Natural killer cell treated with Interleukin-12 subunit alpha and Interleukin-12 subunit beta and Interleukin-15 and Interleukin-18, amount 100 ng/mL, for 72 hours (primary cell): Measurements from ENCODE around the gene PCSK2. TPM values are rescaled to one million over a fixed set of nuclear protein-coding genes. Genes with fewer than 3 reads are reported as not detected.

Source experiments
- ATAC-seq, 2 donors: fragments of 150-1000 bp; cut with Tn5 transposase in 1 of 2; sonication (Bioruptor Pico), chemical (Tn5 transposase) in 1 of 2; 2 replicates each; pipeline ENCODE4 v1.10.0; 2021
- DNase-seq: peaks from one replicate; pipeline ENCODE4 v3.0.0; 2022; ENCODE audit warnings: low spot score
- H3K27ac Mint-ChIP-seq, 2 donors: 1 replicate in 1 of 2; 2 replicates in 1 of 2; pipeline ENCODE4 v1.8.0; 2022; ENCODE audit warnings: mixed read lengths in 2 of 2, mild to moderate bottlenecking in 1 of 2, moderate library complexity in 1 of 2
- H3K27me3 Mint-ChIP-seq, 2 donors: 1 replicate in 1 of 2; 2 replicates in 1 of 2; pipeline ENCODE4 v1.8.0; 2022; ENCODE audit warnings: mixed read lengths in 2 of 2
- H3K36me3 Mint-ChIP-seq: one replicate; pipeline ENCODE4 v1.8.0; 2022; ENCODE audit warnings: mixed read lengths
- H3K4me1 Mint-ChIP-seq, 2 donors: 1 replicate in 1 of 2; 2 replicates in 1 of 2; pipeline ENCODE4 v1.8.0; 2022; ENCODE audit warnings: low read depth in 2 of 2, mixed read lengths in 2 of 2, mild to moderate bottlenecking in 1 of 2
- H3K4me3 Mint-ChIP-seq: one replicate; pipeline ENCODE4 v1.8.0; 2022; ENCODE audit warnings: mixed read lengths
- H3K9me3 Mint-ChIP-seq: 2 replicates; pipeline ENCODE4 v1.8.0; 2022; ENCODE audit warnings: mixed read lengths
- total RNA-seq, 2 donors: library from RNA; stranded (reverse); gene quantifications; one replicate each; pipeline ENCODE4 v1.2.3, GENCODE V29; 2022

Gene PCSK2
- total RNA-seq, 2 donors from 2014 or later: not detected

DNA sequence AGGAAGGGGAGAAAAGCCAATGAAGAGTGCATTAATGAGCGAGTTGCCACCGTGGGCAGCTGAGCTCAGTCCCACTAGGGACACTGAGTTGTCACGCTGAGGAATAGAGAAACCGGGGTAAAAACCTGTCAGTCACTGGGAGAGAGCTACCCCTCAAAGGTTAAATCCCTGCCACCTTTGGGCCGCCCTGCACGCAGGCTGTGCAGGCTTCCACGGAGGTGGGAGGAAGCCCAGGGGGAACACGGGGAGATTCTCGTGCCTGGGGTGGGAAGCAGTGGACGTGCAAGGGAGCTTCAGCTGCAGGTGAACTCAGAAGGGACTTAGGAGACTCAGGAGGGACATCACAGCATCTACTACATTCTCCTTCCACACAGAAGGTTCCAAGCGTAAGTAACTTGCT is 253.9 kb downstream of the PCSK2 start:
- Mint-ChIP-seq H3K27me3 (peaks cover 7 to 9% of the 10 kb centered on the region in 2 donors), H3K27ac (no peak overlapping the region), H3K4me3 (no peak overlapping the region), H3K4me1 (no peaks in the 10 kb centered on the region), H3K9me3 (no peaks in the 10 kb centered on the region), H3K36me3 (no peaks in the 10 kb centered on the region)
- ATAC-seq (no peak), DNase-seq (no peak)

DNA sequence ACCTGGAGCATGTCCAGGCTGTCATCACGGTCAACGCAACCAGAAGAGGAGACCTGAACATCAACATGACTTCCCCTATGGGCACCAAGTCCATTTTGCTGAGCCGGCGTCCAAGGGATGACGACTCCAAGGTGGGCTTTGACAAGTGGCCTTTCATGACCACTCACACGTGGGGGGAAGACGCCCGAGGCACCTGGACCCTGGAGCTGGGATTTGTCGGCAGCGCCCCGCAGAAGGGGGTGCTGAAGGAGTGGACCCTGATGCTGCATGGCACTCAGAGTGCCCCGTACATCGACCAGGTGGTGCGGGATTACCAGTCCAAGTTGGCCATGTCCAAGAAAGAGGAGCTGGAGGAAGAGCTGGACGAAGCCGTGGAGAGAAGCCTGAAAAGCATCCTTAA is 254.8 kb downstream of the PCSK2 start:
- H3K27me3 Mint-ChIP-seq: peaks cover 7 to 12% of the 10 kb centered on the region in 2 donors
- ATAC-seq: no peak
- no peak for DNase-seq
- H3K27ac Mint-ChIP-seq: no peak overlapping the region
- H3K4me1 Mint-ChIP-seq: no peaks in the 10 kb centered on the region
- no peaks in the 10 kb centered on the region for H3K9me3 Mint-ChIP-seq
- H3K4me3 Mint-ChIP-seq: no peak overlapping the region
- no peaks in the 10 kb centered on the region for H3K36me3 Mint-ChIP-seq

DNA sequence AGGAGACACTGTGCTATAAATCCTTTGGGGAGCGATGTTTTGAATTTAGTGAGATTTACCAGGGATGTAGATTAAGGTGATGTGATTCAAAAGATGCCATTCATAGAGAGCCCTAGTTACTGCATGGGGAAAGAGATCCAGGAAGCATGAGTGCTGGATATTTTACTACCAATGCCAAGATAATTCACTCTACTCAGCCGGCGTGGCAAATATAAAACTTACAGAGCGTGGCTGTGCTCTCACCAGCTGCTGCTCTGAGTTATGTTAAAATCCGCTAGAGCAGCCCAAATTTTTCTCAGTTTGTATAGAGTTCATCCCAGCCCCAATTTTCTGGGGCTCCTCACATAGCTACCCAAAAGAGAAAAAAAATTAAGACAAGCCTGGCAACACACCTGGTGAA is 255.7 kb downstream of the PCSK2 start:
- Mint-ChIP-seq H3K4me1 (no peaks in the 10 kb centered on the region), H3K9me3 (no peaks in the 10 kb centered on the region), H3K4me3 (no peak overlapping the region), H3K27ac (no peak overlapping the region), H3K27me3 (peaks cover 7 to 12% of the 10 kb centered on the region in 2 donors), H3K36me3 (no peaks in the 10 kb centered on the region)
- no peak for ATAC-seq
- DNase-seq: no peak

DNA sequence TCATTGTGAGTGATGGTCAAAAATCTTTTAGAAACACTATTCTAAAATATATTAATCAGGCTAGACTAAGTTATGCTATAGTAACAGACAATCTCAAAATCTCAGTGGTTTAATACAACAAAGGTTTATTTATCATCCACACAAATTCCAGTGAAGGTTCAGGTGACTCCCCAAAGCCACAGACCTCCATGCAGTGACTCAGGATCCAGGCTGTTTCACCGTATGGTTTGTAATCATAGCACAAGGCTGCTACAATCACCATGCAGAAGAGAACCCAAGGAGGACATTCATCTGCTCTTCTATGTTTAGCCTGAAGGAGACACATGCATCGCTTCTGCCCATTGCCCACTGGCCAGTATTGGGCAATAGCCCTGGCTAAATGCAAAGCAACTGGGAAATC is 258.2 kb downstream of the PCSK2 start:
- Mint-ChIP-seq H3K4me3 (no peak overlapping the region), H3K27ac (no peak overlapping the region), H3K27me3 (peaks cover 0 to 10% of the 10 kb centered on the region in 2 donors), H3K9me3 (no peaks in the 10 kb centered on the region), H3K4me1 (no peaks in the 10 kb centered on the region), H3K36me3 (no peaks in the 10 kb centered on the region)
- DNase-seq (no peak), ATAC-seq (no peak)

DNA sequence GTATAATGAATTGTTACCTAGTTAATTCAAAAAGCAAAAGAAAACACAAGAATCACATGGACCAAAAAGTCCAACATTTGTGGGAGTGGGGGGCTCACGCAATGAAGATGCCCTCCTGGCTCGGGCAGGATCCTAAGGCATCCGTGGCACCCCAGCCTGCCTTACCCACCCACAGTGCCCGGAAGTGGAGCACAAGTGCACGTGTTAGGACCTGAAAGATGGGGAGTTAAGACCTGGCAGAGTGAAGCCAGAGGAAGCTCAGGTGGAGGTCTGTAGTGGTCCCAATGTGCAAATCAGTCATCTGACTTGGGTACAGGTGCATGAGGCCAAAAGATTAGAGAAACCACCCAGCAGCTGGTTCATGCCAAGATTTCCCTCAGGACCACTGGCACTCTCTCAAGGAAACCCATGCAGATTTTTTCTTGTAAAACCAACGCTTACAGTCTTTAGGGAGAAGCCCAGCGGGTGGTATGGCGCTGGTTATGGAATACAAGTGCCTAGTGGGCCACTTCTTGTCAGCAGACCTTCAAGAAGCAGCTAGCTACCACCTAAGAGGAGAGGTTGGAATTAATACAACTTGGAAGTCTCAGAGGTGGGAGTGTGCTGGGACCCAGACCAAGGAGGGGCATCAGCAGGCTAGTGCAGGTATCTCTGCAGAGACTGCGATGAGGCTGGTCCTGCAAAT is 262.2 kb downstream of the PCSK2 start:
- Mint-ChIP-seq H3K27ac (no peak overlapping the region), H3K9me3 (no peaks in the 10 kb centered on the region), H3K4me3 (no peak overlapping the region), H3K36me3 (no peaks in the 10 kb centered on the region), H3K4me1 (no peaks in the 10 kb centered on the region), H3K27me3 (peaks cover 0 to 5% of the 10 kb centered on the region in 2 donors)
- ATAC-seq (no peak), DNase-seq (no peak)

DNA sequence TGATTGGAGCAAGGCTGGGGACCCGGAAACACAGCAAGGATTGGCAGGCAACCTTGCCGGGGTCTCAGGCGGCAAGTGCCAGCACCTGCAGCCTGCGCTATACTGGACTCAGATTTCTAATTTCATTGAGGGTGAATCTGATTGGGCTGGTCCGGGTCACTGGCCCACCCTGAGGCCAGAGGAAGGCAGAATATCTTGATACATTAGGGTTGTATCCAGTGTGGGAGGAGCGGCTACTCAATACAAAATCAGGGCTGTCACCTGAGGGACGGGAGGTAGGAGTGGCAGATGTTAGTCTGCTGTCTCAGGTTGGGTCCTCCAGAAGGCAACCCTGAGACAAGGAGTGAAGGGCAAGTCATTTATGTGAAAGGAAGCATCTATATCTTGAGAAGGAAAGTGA is 263.7 kb downstream of the PCSK2 start:
- Mint-ChIP-seq H3K9me3 (no peaks in the 10 kb centered on the region), H3K27me3 (peaks cover 0 to 3% of the 10 kb centered on the region in 2 donors), H3K4me1 (no peaks in the 10 kb centered on the region), H3K4me3 (no peak overlapping the region), H3K27ac (no peak overlapping the region), H3K36me3 (no peaks in the 10 kb centered on the region)
- ATAC-seq (no peak), DNase-seq (no peak)

DNA sequence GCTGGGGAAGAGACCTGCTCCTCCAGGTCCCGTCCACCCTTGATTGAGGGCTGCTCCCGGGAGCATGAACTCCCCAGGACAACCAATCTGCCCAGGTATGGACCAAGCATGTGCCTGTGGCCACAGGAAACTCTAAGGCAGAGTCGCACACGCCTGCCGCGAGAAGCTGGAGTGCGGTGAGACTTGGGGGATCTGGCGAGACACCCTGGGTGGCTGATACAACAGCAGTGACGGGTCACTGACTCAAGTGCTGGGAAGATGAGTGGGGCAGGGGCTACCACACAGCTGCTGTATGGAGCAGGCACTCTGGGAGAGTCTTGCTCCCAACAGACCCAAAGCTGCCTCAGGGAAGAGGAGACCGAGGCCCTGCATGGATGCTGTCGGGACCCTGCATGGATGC is 264.2 kb downstream of the PCSK2 start:
- H3K27ac Mint-ChIP-seq: no peak overlapping the region
- H3K27me3 Mint-ChIP-seq: peaks cover 0 to 2% of the 10 kb centered on the region in 2 donors
- no peaks in the 10 kb centered on the region for H3K9me3 Mint-ChIP-seq
- H3K4me1 Mint-ChIP-seq: no peaks in the 10 kb centered on the region
- DNase-seq (no peak), ATAC-seq (peak in 1 of 2 donors; percentile 24)
- H3K4me3 Mint-ChIP-seq: no peak overlapping the region
- no peaks in the 10 kb centered on the region for H3K36me3 Mint-ChIP-seq

DNA sequence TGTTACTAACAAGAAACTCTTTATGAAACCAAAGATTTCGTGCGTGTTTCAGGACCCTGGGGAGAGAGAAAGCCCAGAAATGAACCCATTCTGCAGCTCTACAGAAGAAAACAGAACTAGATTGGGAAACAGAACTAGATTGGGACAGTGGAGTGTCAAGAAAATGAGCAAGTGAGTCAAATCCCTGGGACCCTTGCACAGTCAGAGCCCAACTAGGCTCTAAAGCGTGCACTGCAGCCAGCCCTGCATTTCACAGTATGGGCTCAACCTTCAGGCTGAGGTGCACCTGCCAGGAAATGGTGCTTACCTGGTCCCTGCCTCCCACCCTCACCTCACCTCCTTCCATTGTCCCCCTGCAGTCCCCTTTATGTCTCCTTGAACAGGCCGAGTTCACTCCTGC is 264.6 kb downstream of the PCSK2 start:
- H3K9me3 Mint-ChIP-seq: no peaks in the 10 kb centered on the region
- no peaks in the 10 kb centered on the region for H3K4me1 Mint-ChIP-seq
- H3K27me3 Mint-ChIP-seq: no peaks in the 10 kb centered on the region
- no peak overlapping the region for H3K27ac Mint-ChIP-seq
- no peaks in the 10 kb centered on the region for H3K36me3 Mint-ChIP-seq
- DNase-seq: no peak
- no peak for ATAC-seq
- no peak overlapping the region for H3K4me3 Mint-ChIP-seq

DNA sequence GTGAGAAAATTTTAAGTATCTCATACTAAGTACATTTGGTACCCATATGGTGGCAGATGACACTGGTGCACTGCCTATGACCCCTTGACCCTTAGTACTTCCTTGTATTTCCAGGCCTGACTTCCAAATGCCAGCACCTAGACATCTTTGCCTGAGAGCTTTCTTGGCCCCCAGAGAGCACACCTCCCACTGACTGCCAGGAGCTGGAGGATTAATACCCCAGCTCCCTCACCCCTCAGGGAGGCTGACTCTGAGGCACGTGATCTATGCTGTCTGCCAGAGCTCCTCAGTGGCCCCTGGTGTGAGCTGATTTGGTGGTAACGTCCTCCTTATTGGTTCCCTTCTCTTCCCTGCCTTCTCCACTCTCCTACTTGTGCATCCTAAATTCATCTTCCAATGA is 266.3 kb downstream of the PCSK2 start:
- H3K4me1 Mint-ChIP-seq: no peaks in the 10 kb centered on the region
- ATAC-seq: no peak
- H3K4me3 Mint-ChIP-seq: no peak overlapping the region
- H3K27ac Mint-ChIP-seq: no peak overlapping the region
- H3K9me3 Mint-ChIP-seq: no peaks in the 10 kb centered on the region
- H3K27me3 Mint-ChIP-seq: no peaks in the 10 kb centered on the region
- no peaks in the 10 kb centered on the region for H3K36me3 Mint-ChIP-seq
- DNase-seq: no peak

DNA sequence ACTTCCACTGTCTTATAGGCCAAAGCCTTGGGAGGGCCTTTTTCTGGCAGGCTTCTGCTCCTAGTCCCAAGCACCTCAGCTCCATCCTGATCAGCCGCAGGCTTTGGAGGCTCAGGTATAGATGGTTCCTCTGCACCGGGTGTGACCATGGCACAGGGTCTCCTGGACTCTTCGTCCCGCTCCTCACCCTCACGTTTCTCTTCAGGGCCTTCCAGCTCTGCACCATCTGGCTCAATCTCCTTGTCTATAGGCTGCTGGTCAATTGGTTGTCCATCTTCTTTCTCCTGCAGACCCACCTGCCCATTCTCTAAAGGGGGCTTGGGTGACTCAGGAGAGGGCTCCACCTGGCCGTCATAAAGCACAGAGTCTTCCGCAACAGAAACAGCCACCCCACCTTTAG is 267.4 kb downstream of the PCSK2 start:
- Mint-ChIP-seq H3K27ac (no peak overlapping the region), H3K4me1 (no peaks in the 10 kb centered on the region), H3K36me3 (no peaks in the 10 kb centered on the region), H3K27me3 (no peaks in the 10 kb centered on the region), H3K9me3 (no peaks in the 10 kb centered on the region), H3K4me3 (no peak overlapping the region)
- DNase-seq: no peak
- no peak for ATAC-seq

DNA sequence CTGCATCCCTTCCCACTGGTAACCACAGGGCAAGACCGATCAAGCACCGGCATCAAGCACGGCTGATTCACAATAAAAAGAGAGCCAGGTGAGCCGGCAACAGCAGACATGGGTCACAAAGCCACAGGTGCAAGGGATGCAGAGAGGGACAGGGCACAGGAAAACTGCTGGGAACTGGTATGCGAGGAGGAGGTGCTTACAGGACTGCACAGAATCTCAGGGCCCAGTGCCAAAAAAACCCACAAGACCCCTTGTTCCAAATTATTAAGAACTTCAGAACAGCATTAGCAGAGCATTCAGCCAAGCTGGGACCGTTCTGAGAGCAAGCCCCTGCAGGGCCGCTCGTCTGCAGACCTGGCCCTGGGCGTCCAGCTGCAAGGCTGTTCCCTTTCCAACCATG is 269.0 kb downstream of the PCSK2 start:
- ATAC-seq (no peak), DNase-seq (no peak)
- Mint-ChIP-seq H3K27me3 (no peaks in the 10 kb centered on the region), H3K27ac (no peak overlapping the region), H3K4me3 (no peak overlapping the region), H3K4me1 (no peaks in the 10 kb centered on the region), H3K9me3 (no peaks in the 10 kb centered on the region), H3K36me3 (no peaks in the 10 kb centered on the region)

DNA sequence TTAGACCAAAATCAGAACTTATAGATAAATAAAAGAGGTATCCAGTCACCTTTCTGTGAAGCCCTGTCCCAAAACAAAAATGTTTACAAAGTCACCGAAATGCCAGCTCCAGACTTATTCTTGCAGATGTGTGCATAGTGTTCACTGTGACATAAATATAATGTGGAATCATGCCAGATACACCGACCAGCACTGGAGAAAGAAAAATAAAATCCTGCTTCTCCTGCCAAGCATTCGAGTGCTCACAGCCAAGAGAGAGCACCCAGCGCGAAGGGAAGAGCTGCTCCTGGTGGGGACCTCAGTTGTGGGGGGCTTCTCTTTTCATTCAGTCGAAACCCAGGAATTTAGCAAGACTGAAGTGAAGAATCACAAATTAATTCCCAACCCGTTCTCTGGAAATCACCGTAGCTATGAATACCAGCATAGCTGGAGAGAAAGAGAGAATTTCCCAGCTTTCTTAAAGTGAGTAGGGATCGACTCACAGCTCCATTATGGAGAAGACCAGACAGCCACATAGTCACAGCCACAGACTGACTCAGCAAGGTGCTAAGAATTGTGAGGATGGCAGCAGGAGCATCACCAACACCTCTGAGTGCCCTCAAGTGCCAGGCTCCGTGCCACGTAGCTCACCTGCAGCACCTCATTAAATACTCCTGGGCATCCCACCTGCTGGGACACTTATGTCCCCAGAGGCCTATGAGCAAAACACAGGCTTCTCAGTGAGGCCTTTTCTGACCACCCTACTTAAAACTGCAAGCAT is 271.2 kb downstream of the PCSK2 start:
- H3K36me3 Mint-ChIP-seq: no peaks in the 10 kb centered on the region
- no peak overlapping the region for H3K4me3 Mint-ChIP-seq
- no peak overlapping the region for H3K27ac Mint-ChIP-seq
- ATAC-seq (no peak), DNase-seq (no peak)
- H3K9me3 Mint-ChIP-seq: no peaks in the 10 kb centered on the region
- no peaks in the 10 kb centered on the region for H3K27me3 Mint-ChIP-seq
- no peaks in the 10 kb centered on the region for H3K4me1 Mint-ChIP-seq

DNA sequence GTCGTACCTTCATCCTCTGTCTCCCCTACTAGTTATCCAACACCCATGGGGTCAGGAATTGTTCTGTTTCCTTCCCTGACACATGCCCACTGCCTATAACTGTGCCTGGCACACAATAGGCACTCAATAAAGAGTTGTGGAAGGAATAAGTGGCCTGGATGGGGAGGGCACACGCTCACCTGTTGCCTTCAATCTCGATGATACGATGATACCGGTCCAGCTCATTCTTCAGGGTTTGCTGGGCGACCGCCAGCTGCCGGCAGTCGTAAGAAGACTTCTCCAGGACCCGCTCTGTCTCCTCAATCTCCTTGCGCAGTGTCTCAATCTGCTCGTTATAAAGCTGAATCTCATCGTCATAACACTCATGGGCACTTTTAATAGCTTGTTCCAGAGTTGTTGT is 271.8 kb downstream of the PCSK2 start:
- H3K27ac Mint-ChIP-seq: no peak overlapping the region
- ATAC-seq (no peak), DNase-seq (no peak)
- no peaks in the 10 kb centered on the region for H3K9me3 Mint-ChIP-seq
- H3K4me1 Mint-ChIP-seq: no peaks in the 10 kb centered on the region
- H3K36me3 Mint-ChIP-seq: no peaks in the 10 kb centered on the region
- no peaks in the 10 kb centered on the region for H3K27me3 Mint-ChIP-seq
- H3K4me3 Mint-ChIP-seq: no peak overlapping the region

DNA sequence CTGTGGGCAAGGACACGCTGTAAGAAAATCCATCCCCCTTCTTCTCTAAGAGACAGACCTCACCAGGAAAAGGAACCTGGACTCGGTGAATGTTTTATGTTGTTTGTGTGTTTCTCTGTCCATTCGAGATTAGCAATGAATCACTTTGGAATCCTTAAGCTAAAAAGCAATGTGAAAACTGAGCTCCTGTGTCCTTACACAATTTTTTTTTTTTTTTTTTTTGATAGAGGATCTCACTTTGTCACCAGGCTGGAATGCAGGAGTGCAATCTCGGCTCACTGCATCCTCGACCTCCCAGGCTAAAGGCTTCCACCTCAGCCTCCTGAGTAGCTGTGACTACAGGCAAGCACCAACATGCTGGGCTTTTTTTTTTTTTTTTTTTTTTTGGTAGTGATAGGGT is 272.2 kb downstream of the PCSK2 start:
- no peak overlapping the region for H3K27ac Mint-ChIP-seq

More for the DNA sequence above, 272.2 kb downstream of the PCSK2 start:
- DNase-seq (no peak), ATAC-seq (no peak)
- H3K4me3 Mint-ChIP-seq: no peak overlapping the region
- H3K36me3 Mint-ChIP-seq: no peaks in the 10 kb centered on the region
- peaks cover under 1% of the 10 kb centered on the region in 2 donors for H3K4me1 Mint-ChIP-seq
- H3K9me3 Mint-ChIP-seq: no peaks in the 10 kb centered on the region
- H3K27me3 Mint-ChIP-seq: no peaks in the 10 kb centered on the region
